Common myeloid progenitor, CD34-positive (primary cell): ENCODE data around the gene TP53.

Experiments used
- CTCF ChIA-PET: fragments of 350-600 bp; sonication (Branson Sonifier 250); formaldehyde crosslinking; loops from one replicate; lab custom pipeline; 2021; ENCODE audit warnings: antibody characterized with exemption; lab: Charles Lee
- POLR2A ChIA-PET: fragments of 350-600 bp; sonication (Branson Sonifier 250); formaldehyde crosslinking; loops from one replicate; lab custom pipeline; 2021; ENCODE audit warnings: antibody characterized with exemption; lab: Charles Lee
- DNase-seq, 3 donors: peaks; one replicate each; pipeline versions ENCODE4 v3.0.0 to v3.0.0-alpha.2; 2013
- H3K27ac ChIP-seq, 2 experiments: 1 replicate in 1 of 2; 2 replicates in 1 of 2; pipeline ENCODE4 v1.7.0; 2013; ENCODE audit warnings: inconsistent platforms in 2 of 2, low read length in 2 of 2, mild to moderate bottlenecking in 2 of 2, low read depth in 1 of 2, moderate library complexity in 1 of 2; ENCODE audit not compliant: severe bottlenecking in 2 of 2, insufficient read depth in 1 of 2, poor library complexity in 1 of 2
- H3K27me3 ChIP-seq, 5 experiments: replicated peaks in 2 of 5; 1 replicate in 3 of 5; 2 replicates in 2 of 5; pipeline versions ENCODE4 v1.6.1 to v1.7.0; 2013; ENCODE audit warnings: low read length in 4 of 5, mild to moderate bottlenecking in 2 of 5, moderate library complexity in 2 of 5, inconsistent platforms in 1 of 5; ENCODE audit not compliant: insufficient read depth in 5 of 5, control insufficient read depth in 4 of 5
- H3K36me3 ChIP-seq, 4 experiments: 1 replicate in 2 of 4; 2 replicates in 2 of 4; pipeline versions ENCODE4 v1.6.1 to v1.7.0; 2013; ENCODE audit warnings: low read length in 3 of 4, control low read depth in 1 of 4, mild to moderate bottlenecking in 1 of 4; ENCODE audit not compliant: control insufficient read depth in 4 of 4, insufficient read depth in 4 of 4
- H3K4me1 ChIP-seq, 4 experiments: 1 replicate in 3 of 4; 2 replicates in 1 of 4; pipeline versions ENCODE4 v1.6.1 to v1.7.1; 2013; ENCODE audit warnings: low read length in 3 of 4, mild to moderate bottlenecking in 3 of 4, control low read depth in 1 of 4, inconsistent platforms in 1 of 4, moderate library complexity in 1 of 4; ENCODE audit not compliant: control insufficient read depth in 4 of 4, insufficient read depth in 4 of 4; ENCODE audit errors: control extremely low read depth in 1 of 4
- H3K4me3 ChIP-seq, 7 experiments: 1 replicate in 4 of 7; 2 replicates in 3 of 7; pipeline versions ENCODE4 v1.5.1 to v1.7.0; 2013; ENCODE audit warnings: mild to moderate bottlenecking in 7 of 7, low read length in 6 of 7, moderate library complexity in 6 of 7, inconsistent platforms in 2 of 7, low read depth in 2 of 7, control low read depth in 1 of 7; ENCODE audit not compliant: insufficient read depth in 4 of 7, control insufficient read depth in 1 of 7; ENCODE audit errors: extremely low read depth in 1 of 7
- H3K9me3 ChIP-seq, 5 experiments: 1 replicate in 4 of 5; 2 replicates in 1 of 5; pipeline versions ENCODE4 v1.6.1 to v1.7.1; 2013; ENCODE audit warnings: low read length in 4 of 5, mild to moderate bottlenecking in 2 of 5, inconsistent platforms in 1 of 5, low read depth in 1 of 5, moderate library complexity in 1 of 5; ENCODE audit not compliant: control insufficient read depth in 4 of 5, insufficient read depth in 2 of 5; ENCODE audit errors: control extremely low read depth in 1 of 5
- WGBS: methylation state at CpG from one replicate; pipeline ENCODE4 v1.1.5; 2013; ENCODE audit not compliant: insufficient coverage; 5-methylcytosine and 5-hydroxymethylcytosine counted together

TP53 gene

GRCh38 chr17:7707446-7707845 lies 20.2 kb upstream of the TP53 start:
- H3K27ac ChIP-seq: no peak overlapping the region
- POLR2A ChIA-PET: interaction anchor here (0.6 kb wide), 1 partner anchor 515 kb away, joined by 4 read pairs; no protein-coding TSS in a partner anchor
- H3K4me3 ChIP-seq: no peak overlapping the region
- peaks cover 0 to 59% (median 27%) of the 10 kb centered on the region in 5 experiments for H3K27me3 ChIP-seq
- CTCF ChIA-PET: interaction anchor here (1.4 to 2.2 kb wide), 2 partner anchors 10 to 18 kb away, joined by 6 to 13 read pairs; partner anchors contain the start of genes DNAH2 and WRAP53
- peaks cover 0 to 7% (median 2%) of the 10 kb centered on the region in 4 experiments for H3K36me3 ChIP-seq
- WGBS: 91% methylated on average over 7 of the region's 9 CpGs
- H3K9me3 ChIP-seq: no peaks in the 10 kb centered on the region
- peaks cover 0 to 25% (median 20%) of the 10 kb centered on the region in 4 experiments for H3K4me1 ChIP-seq
- peak in 1 of 3 donors; percentile 24 for DNase-seq

DNA sequence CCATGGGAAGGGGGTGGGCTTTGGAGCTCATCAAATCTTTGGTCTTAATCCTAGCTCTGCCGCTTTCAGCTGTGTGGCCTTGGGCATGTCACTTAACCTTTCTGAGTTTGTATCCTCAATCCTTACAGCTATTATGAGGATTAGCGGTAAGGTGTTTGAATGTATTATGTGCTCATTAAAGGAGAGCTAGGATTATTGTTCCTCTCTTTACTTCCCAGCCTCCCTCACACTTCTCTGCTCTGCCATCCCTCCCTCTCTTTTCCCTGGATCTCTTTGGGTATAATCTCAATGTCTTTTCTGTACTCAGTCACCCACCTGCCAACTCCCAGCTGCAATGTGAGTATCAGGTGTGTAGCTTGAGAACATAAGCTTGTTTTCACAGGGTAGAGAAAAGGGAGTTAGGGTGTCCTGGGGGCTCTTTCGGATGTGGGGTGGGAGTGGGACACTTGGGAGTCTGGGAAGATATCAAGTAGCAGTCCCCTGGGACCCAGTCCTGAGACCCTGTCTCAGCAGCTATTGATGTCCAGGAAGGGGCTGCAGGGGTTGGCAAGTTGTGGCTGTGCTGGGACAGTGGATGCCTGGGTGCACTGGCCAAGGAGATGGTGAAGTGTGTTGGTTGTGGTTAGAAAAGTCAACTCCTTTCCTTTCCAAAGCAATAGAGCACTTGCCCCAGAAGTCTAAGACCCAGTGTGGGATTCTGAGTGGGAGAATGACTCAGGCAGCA lies 19.5 kb upstream of the TP53 start:
- no peak overlapping the region for H3K27ac ChIP-seq
- 100% methylated on average over 1 of the region's 3 CpGs for WGBS
- ChIA-PET POLR2A (interaction anchor here (2.0 kb wide), 1 partner anchor 20 kb away, joined by 6 read pairs; no protein-coding TSS in a partner anchor), CTCF (interaction anchor here (1.3 to 2.2 kb wide), 4 partner anchors 7 to 75 kb away, joined by 3 to 13 read pairs (median 6); partner anchors contain the start of genes DNAH2 and WRAP53)
- no peaks in the 10 kb centered on the region for H3K9me3 ChIP-seq
- peaks cover 0 to 14% (median 6%) of the 10 kb centered on the region in 4 experiments for H3K36me3 ChIP-seq
- peaks cover 0 to 25% (median 20%) of the 10 kb centered on the region in 4 experiments for H3K4me1 ChIP-seq
- H3K27me3 ChIP-seq: peaks cover 0 to 53% (median 27%) of the 10 kb centered on the region in 5 experiments
- no peak overlapping the region for H3K4me3 ChIP-seq
- DNase-seq: no peak

DNA sequence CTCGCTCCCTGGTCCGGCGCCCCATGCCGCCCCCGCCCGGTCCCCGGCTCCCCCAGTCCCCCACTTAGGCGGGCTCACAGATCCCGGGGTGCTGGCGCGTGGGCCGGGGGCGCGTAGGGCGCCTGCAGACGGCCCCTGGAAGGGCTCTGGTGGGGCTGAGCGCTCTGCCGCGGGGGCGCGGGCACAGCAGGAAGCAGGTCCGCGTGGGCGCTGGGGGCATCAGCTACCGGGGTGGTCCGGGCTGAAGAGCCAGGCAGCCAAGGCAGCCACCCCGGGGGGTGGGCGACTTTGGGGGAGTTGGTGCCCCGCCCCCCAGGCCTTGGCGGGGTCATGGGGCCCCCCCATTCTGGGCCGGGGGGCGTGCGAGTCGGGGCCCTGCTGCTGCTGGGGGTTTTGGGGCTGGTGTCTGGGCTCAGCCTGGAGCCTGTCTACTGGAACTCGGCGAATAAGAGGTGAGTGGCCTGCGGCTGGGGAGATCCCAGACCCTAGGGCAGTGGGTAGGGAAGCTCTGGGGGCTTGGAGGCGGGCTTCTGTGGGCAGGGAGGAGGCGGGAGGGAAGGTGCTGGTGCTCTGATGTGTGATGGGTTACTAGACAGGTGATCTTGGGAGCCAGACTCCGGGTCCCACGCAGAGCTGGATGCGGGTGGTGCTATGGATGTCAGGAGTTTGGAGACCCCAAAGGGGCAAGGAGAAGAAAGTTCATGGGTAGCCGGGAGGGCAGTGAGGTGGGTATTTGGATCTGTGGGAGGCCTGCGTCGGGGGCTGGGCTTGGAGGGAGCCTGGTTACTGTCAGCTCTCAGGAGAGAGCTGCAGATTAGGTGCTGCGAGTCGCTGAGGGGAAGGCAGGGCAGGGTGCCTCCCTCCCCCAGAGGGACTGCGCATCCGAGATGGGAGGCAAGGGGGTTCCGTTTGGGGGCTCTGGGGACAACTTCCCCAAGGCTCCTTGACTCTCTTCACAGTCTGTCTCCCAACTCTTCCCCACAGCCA lies 18.3 kb upstream of the TP53 start:
- POLR2A ChIA-PET: interaction anchor here (2.0 kb wide), 1 partner anchor 19 kb away, joined by 6 read pairs; no protein-coding TSS in a partner anchor
- Histone ChIP-seq H3K4me1 (peaks cover 0 to 25% (median 15%) of the 10 kb centered on the region in 4 experiments), H3K36me3 (peaks cover 0 to 23% (median 14%) of the 10 kb centered on the region in 4 experiments), H3K9me3 (no peaks in the 10 kb centered on the region), H3K27ac (no peak overlapping the region), H3K27me3 (peaks cover 0 to 47% (median 27%) of the 10 kb centered on the region in 5 experiments), H3K4me3 (peak overlapping the region in 4 of 7 experiments; percentile 28 to 66 (median 60))
- WGBS: 7% methylated on average over 27 of the region's 50 CpGs
- peak in 2 of 3 donors; percentile 43 to 49 for DNase-seq
- CTCF ChIA-PET: interaction anchor here (0.7 to 2.2 kb wide), 5 partner anchors 9 to 74 kb away, joined by 3 to 13 read pairs (median 5); partner anchors contain the start of genes TP53 and WRAP53

DNA sequence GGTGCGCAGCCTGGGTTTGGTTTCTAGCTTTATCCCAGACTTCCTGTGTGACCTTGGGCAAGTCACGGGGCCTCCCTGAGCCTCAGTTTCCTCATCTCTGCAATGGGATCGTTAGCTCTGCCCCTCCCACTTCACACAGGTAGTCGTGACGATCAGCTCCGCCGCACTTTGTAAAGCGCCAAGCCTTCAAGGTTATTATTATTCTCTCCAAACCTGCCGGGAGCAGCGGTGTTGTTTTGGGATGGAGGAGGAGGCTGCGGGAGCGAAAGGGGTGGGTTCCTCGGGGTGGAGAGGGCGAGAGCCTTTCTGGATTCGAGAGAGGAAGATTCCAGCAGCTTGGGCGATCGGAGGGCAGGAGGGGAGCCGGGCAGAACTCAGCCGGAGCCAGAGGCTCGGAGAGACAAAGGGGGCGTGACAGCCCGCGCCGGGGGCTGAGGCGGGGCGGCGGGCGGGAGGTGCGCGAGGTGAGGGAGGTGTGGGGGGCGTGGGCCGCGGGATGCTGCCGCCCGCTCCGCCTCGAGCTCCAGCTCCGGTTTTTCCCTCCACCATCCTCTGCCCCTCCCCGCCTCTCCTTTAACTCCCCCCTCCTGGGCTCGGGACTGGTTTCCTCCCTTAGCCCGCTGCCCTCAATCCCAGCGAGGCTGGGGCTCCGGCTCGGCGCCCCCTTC lies 17.4 kb upstream of the TP53 start, which contains the start of gene EFNB3:
Gene EFNB3, plus strand, starts transcription at position 602 of the 668 bp plus-strand sequence. CDS start 397 bp downstream, outside the sequence.
- H3K4me3 ChIP-seq: peak within 1 kb of the TSS in 6 of 7 experiments; percentile 3 to 66 (median 46)
- DNase-seq: peak in 2 of 3 donors; percentile 44 to 53
- no peaks in the 10 kb centered on the region for H3K9me3 ChIP-seq
- ChIA-PET POLR2A (interaction anchor here (2.0 kb wide), 1 partner anchor 18 kb away, joined by 6 read pairs; no protein-coding TSS in a partner anchor), CTCF (interaction anchor here (1.8 to 1.9 kb wide), 2 partner anchors 9 to 18 kb away, joined by 5 to 7 read pairs; partner anchors contain the start of gene TP53)
- 2% methylated on average over 28 of the region's 45 CpGs for WGBS
- peaks cover 0 to 25% (median 12%) of the 10 kb centered on the region in 4 experiments for H3K4me1 ChIP-seq
- H3K36me3 ChIP-seq: peaks cover 0 to 23% (median 16%) of the 10 kb centered on the region in 4 experiments
- no peak within 1 kb of the TSS for H3K27ac ChIP-seq
- peaks cover 0 to 47% (median 27%) of the 10 kb centered on the region in 5 experiments for H3K27me3 ChIP-seq

DNA sequence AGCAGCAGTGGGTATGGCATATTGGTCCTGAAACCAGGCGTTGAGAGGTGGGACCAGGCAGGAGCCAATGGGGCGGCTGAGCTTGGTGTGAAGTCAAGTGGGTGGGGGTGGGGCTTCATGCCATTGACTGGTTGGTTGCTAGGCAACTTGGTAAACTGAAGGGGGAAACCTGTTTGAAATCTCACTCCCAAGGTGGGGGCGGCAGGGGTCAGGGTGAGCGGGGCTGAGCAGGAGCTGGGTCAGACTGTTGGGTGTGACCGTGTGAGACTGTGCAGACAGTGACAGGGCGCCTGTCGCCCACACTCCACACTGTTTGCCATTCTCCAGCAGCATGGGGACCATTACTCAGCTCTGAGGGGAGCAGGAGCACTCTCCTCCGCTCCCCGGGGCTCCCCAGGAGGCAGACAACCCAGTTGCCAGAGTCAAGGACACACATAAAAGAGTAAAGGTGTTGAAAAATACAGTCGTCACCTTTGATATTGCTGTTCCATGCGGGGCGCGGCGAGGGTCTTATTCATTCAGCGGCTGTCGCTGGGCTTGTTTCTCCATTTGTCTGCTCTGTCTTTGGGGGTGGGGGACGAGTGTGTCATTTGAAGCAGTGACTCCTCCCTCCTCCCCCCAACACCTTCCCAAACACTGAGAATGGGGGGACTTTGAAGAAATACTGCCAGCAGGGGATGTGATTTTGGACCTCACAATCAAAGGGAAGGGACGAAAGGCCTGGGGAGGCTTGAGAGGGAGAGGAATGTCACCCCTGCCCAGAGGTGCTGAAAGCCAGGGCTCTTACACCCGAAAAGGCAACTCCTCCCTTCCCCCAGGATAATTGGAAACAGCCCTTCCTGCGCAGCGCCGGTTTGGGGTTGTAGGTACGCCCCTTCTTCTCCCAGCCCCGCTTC lies 16.5 kb upstream of the TP53 start:
- ChIA-PET CTCF (interaction anchor here (0.8 to 1.9 kb wide), 3 partner anchors 9 to 39 kb away, joined by 4 to 12 read pairs (median 5); partner anchors contain the start of genes TP53 and WRAP53), POLR2A (interaction anchor here (1.3 kb wide), 1 partner anchor 18 kb away, joined by 3 read pairs; no protein-coding TSS in a partner anchor)
- peak overlapping the region in 1 of 7 experiments; percentile 5 for H3K4me3 ChIP-seq
- H3K4me1 ChIP-seq: peaks cover 0 to 25% (median 12%) of the 10 kb centered on the region in 4 experiments
- H3K27ac ChIP-seq: no peak overlapping the region
- H3K27me3 ChIP-seq: peaks cover 0 to 47% (median 27%) of the 10 kb centered on the region in 5 experiments
- no peaks in the 10 kb centered on the region for H3K9me3 ChIP-seq
- WGBS: 54% methylated on average over 12 of the region's 24 CpGs
- peak; percentile 43 to 78 (median 66) for DNase-seq
- H3K36me3 ChIP-seq: peaks cover 0 to 23% (median 16%) of the 10 kb centered on the region in 4 experiments
